ENCODE results near the gene DLGAP4. TPM values are rescaled to one million over a fixed set of nuclear protein-coding genes. Genes with fewer than 3 reads are reported as not detected.

The DLGAP4 gene
- total and polyA plus RNA-seq, 10 of the 15 experiments (the other 5 are each of a cell fraction or from before 2014, with no cell fraction given), result 0.42 to 43.3 (median 19.0) TPM

- intact Hi-C loops (cut with micrococcal nuclease; ENCODE audit: unreplicated experiment), result no loop called here
Observed at GRCh38 chr20:36548006-36548315, 241.8 kb downstream of the DLGAP4 start.

More at GRCh38 chr20:36548006-36548315, 241.8 kb downstream of the DLGAP4 start:
- in situ Hi-C loops (cut with MboI), result no loop called here
- TF ChIP-seq JUNB (IDR thresholded peaks at IDR 0.05) (no peak), YBX1 (IDR thresholded peaks at IDR 0.05) (no peak)
- TF ChIP-seq, protein P1, sequence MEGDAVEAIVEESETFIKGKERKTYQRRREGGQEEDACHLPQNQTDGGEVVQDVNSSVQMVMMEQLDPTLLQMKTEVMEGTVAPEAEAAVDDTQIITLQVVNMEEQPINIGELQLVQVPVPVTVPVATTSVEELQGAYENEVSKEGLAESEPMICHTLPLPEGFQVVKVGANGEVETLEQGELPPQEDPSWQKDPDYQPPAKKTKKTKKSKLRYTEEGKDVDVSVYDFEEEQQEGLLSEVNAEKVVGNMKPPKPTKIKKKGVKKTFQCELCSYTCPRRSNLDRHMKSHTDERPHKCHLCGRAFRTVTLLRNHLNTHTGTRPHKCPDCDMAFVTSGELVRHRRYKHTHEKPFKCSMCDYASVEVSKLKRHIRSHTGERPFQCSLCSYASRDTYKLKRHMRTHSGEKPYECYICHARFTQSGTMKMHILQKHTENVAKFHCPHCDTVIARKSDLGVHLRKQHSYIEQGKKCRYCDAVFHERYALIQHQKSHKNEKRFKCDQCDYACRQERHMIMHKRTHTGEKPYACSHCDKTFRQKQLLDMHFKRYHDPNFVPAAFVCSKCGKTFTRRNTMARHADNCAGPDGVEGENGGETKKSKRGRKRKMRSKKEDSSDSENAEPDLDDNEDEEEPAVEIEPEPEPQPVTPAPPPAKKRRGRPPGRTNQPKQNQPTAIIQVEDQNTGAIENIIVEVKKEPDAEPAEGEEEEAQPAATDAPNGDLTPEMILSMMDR (IDR thresholded peaks at IDR 0.05 in 2 of 3, conservative IDR thresholded peaks at IDR 0.05 in 1 of 3; ENCODE audit: control insufficient read depth in 2 of 3, extremely low read depth in 1 of 3, insufficient read depth in 1 of 3, low read depth in 3 of 3, low read length in 3 of 3), result 0 out of 6 replicates have a peak, but pooled peaks of 1 of the 3 experiments have one; percentile 9
- no peak overlapping the region for H3K4me3 ChIP-seq
- H3K9me3 ChIP-seq (replicated peaks; ENCODE audit: control insufficient read depth, insufficient read depth, low read length), result no peaks in the 10 kb centered on the region
- no peak overlapping the region for H3K4me2 ChIP-seq (ENCODE audit: control insufficient read depth, insufficient read depth)
- SMC1A ChIA-PET (ENCODE audit: uncharacterized antibody, unreplicated experiment), result no interaction called here
- DNase-seq (ENCODE audit: low read depth, low spot score) (no peak), ATAC-seq (no peak), FAIRE-seq (no peak)
- no TSS peak for BruUV-seq (replicated peaks)
- no peaks in the 10 kb centered on the region for H3K79me2 ChIP-seq (ENCODE audit: control insufficient read depth, insufficient read depth, low read length)
- RAD21 ChIA-PET (ENCODE audit: unreplicated experiment), result no interaction called here
- no peaks in the 10 kb centered on the region for H3K36me3 ChIP-seq (ENCODE audit: control insufficient read depth in 2 of 2, insufficient read depth in 2 of 2, low read length in 1 of 2)
- 90% methylated on average over 10 of the region's 12 CpGs for WGBS (ENCODE audit: insufficient coverage, insufficient replicate concordance, low lambda C conversion rate, missing lambda C conversion rate)
- no peak overlapping the region for H3K9ac ChIP-seq (ENCODE audit: control insufficient read depth, insufficient read depth, low read length)
- no peak overlapping the region for H3K27ac ChIP-seq (ENCODE audit: control insufficient read depth, insufficient read depth)
- POLR2A ChIA-PET, result no interaction called here
- no peaks in the 10 kb centered on the region; the same call in 1 of the 2 replicates for H3K4me1 ChIP-seq (ENCODE audit: control insufficient read depth, insufficient read depth, low read length)
- CTCF ChIA-PET, result no interaction called here
- H4K20me1 ChIP-seq (ENCODE audit: control insufficient read depth, insufficient read depth), result no peaks in the 10 kb centered on the region
- H3K27me3 ChIP-seq (replicated peaks in 1 of 2; ENCODE audit: control insufficient read depth in 2 of 2, insufficient read depth in 2 of 2, low read length in 1 of 2), result no peaks in the 10 kb centered on the region
- H2AFZ ChIP-seq (ENCODE audit: control insufficient read depth, low read depth, low read length), result no peak overlapping the region

Data from GM12878 (cell line).